Sigmoid colon (tissue), 7 donors: ENCODE data around the gene ZNF787. TPM values are rescaled to one million over a fixed set of nuclear protein-coding genes. Genes with fewer than 3 reads are reported as not detected.

Experiments used
- DNase-seq: peaks from one replicate; pipeline ENCODE4 v3.0.0-alpha.2; 2019
- H3K27ac ChIP-seq, 4 donors: fragments of 200-600 bp; sonication (generic); one replicate each; pipeline ENCODE4 v1.5.1; 2016 to 2019; ENCODE audit warnings: mild to moderate bottlenecking in 1 of 4
- H3K27me3 ChIP-seq, 3 donors: fragments of 200-600 bp; sonication (generic); one replicate each; pipeline ENCODE4 v1.5.1; 2019; ENCODE audit warnings: mild to moderate bottlenecking in 1 of 3
- H3K36me3 ChIP-seq, 4 donors: fragments of 200-600 bp; sonication (generic); one replicate each; pipeline ENCODE4 v1.5.1; 2016 to 2019
- H3K4me1 ChIP-seq, 4 donors: fragments of 200-600 bp; sonication (generic); one replicate each; pipeline ENCODE4 v1.5.1; 2017 to 2019
- H3K4me3 ChIP-seq, 4 donors: fragments of 200-600 bp; sonication (generic); one replicate each; pipeline ENCODE4 v1.5.1; 2017 to 2019; ENCODE audit warnings: mild to moderate bottlenecking in 2 of 4, moderate library complexity in 1 of 4
- H3K9me3 ChIP-seq, 4 donors: fragments of 200-600 bp in 3 of 4; sonication (generic) in 3 of 4; one replicate each; pipeline versions ENCODE4 v1.5.1 to v1.6.1; 2013 to 2019
- CTCF ChIP-seq, 4 experiments: fragments of 450-650 bp in 3 of 4; fragments of 200-600 bp in 1 of 4; IDR thresholded peaks; one replicate each; pipeline ENCODE4 v1.5.1; 2016 to 2019; ENCODE audit warnings: antibody characterized with exemption in 4 of 4, mild to moderate bottlenecking in 3 of 4, moderate library complexity in 2 of 4
- EP300 ChIP-seq, 4 donors: sonication (generic); formaldehyde crosslinking; IDR thresholded peaks; one replicate each; pipeline ENCODE4 v1.6.1; 2017; ENCODE audit warnings: antibody characterized with exemption in 4 of 4
- POLR2A ChIP-seq, 2 donors: fragments of 450-650 bp; IDR thresholded peaks; one replicate each; pipeline ENCODE4 v1.6.1; 2016; ENCODE audit warnings: antibody characterized with exemption in 2 of 2, mild to moderate bottlenecking in 2 of 2, moderate library complexity in 2 of 2
- POLR2AphosphoS5 ChIP-seq, 4 donors: sonication (generic); formaldehyde crosslinking; IDR thresholded peaks; one replicate each; pipeline ENCODE4 v1.6.1; 2017; ENCODE audit warnings: antibody characterized with exemption in 4 of 4
- WGBS, 2 donors: extraction: QIAGEN DNeasy Blood & Tissue Kit; methylation state at CpG; one replicate each; pipeline ENCODE4 v1.1.7; 2013; 5-methylcytosine and 5-hydroxymethylcytosine counted together
- intact Hi-C: fragments of 100-400 bp; cut with DNase I; formaldehyde crosslinking; loops from one replicate; pipeline ENCODE4 v1.15.1; 2023
- polyA plus RNA-seq, 3 donors: library from polyadenylated mRNA; stranded (reverse); fragments of 200-250 nt; gene quantifications; one replicate each; pipeline ENCODE4 v1.2.3, GENCODE V29; 2013
- total RNA-seq, 4 donors: library from RNA; depleted of rRNA; stranded (reverse); fragments of >200 nt; gene quantifications; one replicate each; pipeline ENCODE4 v1.1.0, GENCODE V29; 2016
- donor health status: healthy with polysubstance abuse.
- donor health status: Bipolar disorder and iron deficiency.
- donor health status: healthy.

ZNF787 gene
- total and polyA plus RNA-seq, 7 donors = 11.0 to 38.3 (median 14.1) TPM

GRCh38 chr19:56103027-56103614, 18.0 kb downstream of the ZNF787 start:
- Histone ChIP-seq H3K36me3 (peaks cover 0 to 33% (median 19%) of the 10 kb centered on the region in 4 donors), H3K27ac (no peak overlapping the region), H3K4me3 (no peak overlapping the region), H3K27me3 (no peaks in the 10 kb centered on the region), H3K9me3 (no peaks in the 10 kb centered on the region), H3K4me1 (peaks cover 0 to 37% (median 35%) of the 10 kb centered on the region in 4 donors)
- intact Hi-C loops = no loop called here
- WGBS, 2 donors = 80 to 87% methylated on average over 20 of the region's 20 CpGs
- TF ChIP-seq POLR2A (IDR thresholded peaks at IDR 0.05) (no peak), POLR2AphosphoS5 (IDR thresholded peaks at IDR 0.05) (no peak), CTCF (IDR thresholded peaks at IDR 0.05) (no peak)
- no peak for DNase-seq

- Histone ChIP-seq H3K4me1 (peaks cover 0 to 27% (median 24%) of the 10 kb centered on the region in 4 donors), H3K27ac (no peak overlapping the region), H3K4me3 (no peak overlapping the region), H3K27me3 (no peaks in the 10 kb centered on the region), H3K9me3 (no peaks in the 10 kb centered on the region), H3K36me3 (peaks cover 0 to 44% (median 21%) of the 10 kb centered on the region in 4 donors)
- intact Hi-C loops = no loop called here
- WGBS, 2 donors = 89 to 90% methylated on average over 34 of the region's 34 CpGs
- no peak for TF ChIP-seq EP300 (IDR thresholded peaks at IDR 0.05)
- no peak for TF ChIP-seq POLR2A (IDR thresholded peaks at IDR 0.05)
- no peak for TF ChIP-seq CTCF (IDR thresholded peaks at IDR 0.05)
- DNase-seq = no peak
Measured at GRCh38 chr19:56101746-56102535, 19.2 kb downstream of the ZNF787 start.

- H3K36me3 ChIP-seq = peaks cover 0 to 44% (median 21%) of the 10 kb centered on the region in 4 donors
Measured at GRCh38 chr19:56101095-56101494, 20.0 kb downstream of the ZNF787 start.

More at GRCh38 chr19:56101095-56101494, 20.0 kb downstream of the ZNF787 start:
- Histone ChIP-seq H3K9me3 (no peaks in the 10 kb centered on the region), H3K4me3 (no peak overlapping the region), H3K27ac (no peak overlapping the region), H3K4me1 (peaks cover 0 to 23% (median 16%) of the 10 kb centered on the region in 4 donors), H3K27me3 (no peaks in the 10 kb centered on the region)
- no peak for TF ChIP-seq POLR2AphosphoS5 (IDR thresholded peaks at IDR 0.05)
- TF ChIP-seq EP300 (IDR thresholded peaks at IDR 0.05) = no peak
- TF ChIP-seq CTCF (IDR thresholded peaks at IDR 0.05) = no peak
- no peak for TF ChIP-seq POLR2A (IDR thresholded peaks at IDR 0.05)
- intact Hi-C loops = no loop called here
- DNase-seq = no peak
- 87% methylated on average over 25 of the region's 25 CpGs for WGBS, 2 donors
